Left ventricle myocardium inferior (tissue), 1 donor: ENCODE measurements around the gene SOX18. TPM values are rescaled to one million over a fixed set of nuclear protein-coding genes. Genes with fewer than 3 reads are reported as not detected.

Experiments
- DNase-seq: peaks from one replicate; pipeline ENCODE4 v3.0.0-alpha.2; 2020
- H3K27ac ChIP-seq: fragments of 200-600 bp; replicated peaks from 2 replicates; pipeline ENCODE4 v1.8.0; 2021
- H3K27me3 ChIP-seq: fragments of 200-600 bp; 2 replicates; pipeline ENCODE4 v1.8.0; 2021; ENCODE audit warnings: low read depth
- H3K36me3 ChIP-seq: fragments of 200-600 bp; 2 replicates; pipeline ENCODE4 v1.8.0; 2021
- H3K4me1 ChIP-seq: fragments of 200-600 bp; 2 replicates; pipeline ENCODE4 v1.8.0; 2021
- H3K4me3 ChIP-seq: fragments of 200-600 bp; 2 replicates; pipeline ENCODE4 v1.8.0; 2021; ENCODE audit warnings: mild to moderate bottlenecking, moderate library complexity
- H3K9me3 ChIP-seq: fragments of 200-600 bp; replicated peaks from 2 replicates; pipeline ENCODE4 v1.8.0; 2021
- intact Hi-C: fragments of 100-400 bp; cut with micrococcal nuclease; formaldehyde crosslinking; loops from one replicate; pipeline ENCODE4 v1.11.0; 2022
- total RNA-seq: library from RNA; stranded (reverse); fragmentation: NEBNext Ultra II Directional; extraction: Animal tissue kit (Norgen Biotek cat#: 25700); gene quantifications from one replicate; pipeline ENCODE4 v1.2.1, GENCODE V29; 2021
- TF ChIP-seq, protein P1 (sequence below): fragments of 200-600 bp; IDR thresholded peaks from 2 replicates; pipeline ENCODE4 v1.8.0; 2021; ENCODE audit warnings: antibody characterized with exemption, mild to moderate bottlenecking, borderline replicate concordance
- donor health status: DM: no; HTN: yes; CAD: no; lungs with severe emphysema.

The SOX18 gene
- total RNA-seq, 1 donor from 2014 or later, result 30.5 TPM

DNA sequence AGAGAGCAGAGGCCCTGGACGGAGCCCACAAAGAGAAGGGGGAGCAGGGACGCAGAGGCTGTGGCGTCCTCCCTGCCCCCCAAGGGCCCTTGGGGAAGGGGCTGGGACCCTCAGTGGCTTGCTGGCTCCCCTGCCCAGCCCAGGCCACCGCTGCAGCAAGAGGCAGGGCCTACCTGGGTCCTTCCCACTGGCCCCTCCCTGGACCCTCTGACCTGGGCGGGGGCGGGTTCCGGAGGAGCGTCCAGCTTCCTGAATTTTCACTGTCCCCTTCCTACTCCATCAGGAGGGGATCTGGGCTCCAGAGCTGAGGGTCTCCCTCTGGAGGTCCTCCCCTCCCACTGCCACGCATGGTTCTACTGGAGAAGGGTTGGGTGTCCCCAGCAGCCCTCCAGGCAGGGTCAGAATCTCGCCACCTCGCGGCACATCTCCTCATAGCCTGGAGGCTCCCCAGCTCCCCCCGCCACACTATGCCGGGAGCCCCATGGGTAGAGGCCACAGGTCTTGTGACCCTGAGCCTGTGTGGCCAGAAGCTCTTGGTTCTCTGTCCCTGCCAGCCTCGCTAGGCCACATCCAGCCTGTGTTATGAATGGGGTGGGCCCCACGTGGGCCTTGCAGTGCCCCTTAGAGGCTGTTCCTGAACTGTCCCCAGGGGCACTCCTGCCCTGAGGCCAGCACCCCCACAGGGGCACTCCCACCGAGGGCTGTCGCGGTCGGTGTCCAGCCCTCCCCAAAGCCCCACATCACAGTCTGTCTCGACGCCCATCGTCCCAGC is 1.0 kb upstream of the SOX18 start:
- H3K27me3 ChIP-seq, result peaks cover 94% of the 10 kb centered on the region

DNA sequence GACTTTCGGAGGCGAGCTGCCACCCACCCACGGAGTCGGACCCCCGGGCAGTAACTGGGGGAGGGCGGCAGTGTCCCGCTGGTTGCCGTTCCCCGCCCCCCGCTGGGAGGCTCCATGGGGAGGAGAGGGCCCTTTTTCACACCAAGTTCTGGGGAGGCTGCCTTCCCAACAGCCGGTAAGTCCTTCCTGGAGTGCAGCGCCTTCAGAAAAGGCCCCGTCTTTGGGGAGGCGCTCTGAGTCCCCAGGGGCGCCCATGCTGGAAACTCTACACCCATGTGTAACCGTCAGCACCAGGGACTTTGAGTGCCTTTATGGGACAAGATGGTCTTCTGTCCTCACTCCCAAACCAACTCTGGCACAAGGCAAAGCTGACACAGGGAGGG is 430 bp upstream of the SOX18 start:
- intact Hi-C loops, result no loop called here
- H3K27me3 ChIP-seq, result peaks cover 94% of the 10 kb centered on the region
- TF ChIP-seq, protein P1, sequence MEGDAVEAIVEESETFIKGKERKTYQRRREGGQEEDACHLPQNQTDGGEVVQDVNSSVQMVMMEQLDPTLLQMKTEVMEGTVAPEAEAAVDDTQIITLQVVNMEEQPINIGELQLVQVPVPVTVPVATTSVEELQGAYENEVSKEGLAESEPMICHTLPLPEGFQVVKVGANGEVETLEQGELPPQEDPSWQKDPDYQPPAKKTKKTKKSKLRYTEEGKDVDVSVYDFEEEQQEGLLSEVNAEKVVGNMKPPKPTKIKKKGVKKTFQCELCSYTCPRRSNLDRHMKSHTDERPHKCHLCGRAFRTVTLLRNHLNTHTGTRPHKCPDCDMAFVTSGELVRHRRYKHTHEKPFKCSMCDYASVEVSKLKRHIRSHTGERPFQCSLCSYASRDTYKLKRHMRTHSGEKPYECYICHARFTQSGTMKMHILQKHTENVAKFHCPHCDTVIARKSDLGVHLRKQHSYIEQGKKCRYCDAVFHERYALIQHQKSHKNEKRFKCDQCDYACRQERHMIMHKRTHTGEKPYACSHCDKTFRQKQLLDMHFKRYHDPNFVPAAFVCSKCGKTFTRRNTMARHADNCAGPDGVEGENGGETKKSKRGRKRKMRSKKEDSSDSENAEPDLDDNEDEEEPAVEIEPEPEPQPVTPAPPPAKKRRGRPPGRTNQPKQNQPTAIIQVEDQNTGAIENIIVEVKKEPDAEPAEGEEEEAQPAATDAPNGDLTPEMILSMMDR, result no peak

More for the DNA sequence above, 1.0 kb upstream of the SOX18 start:
- no peaks in the 10 kb centered on the region for H3K9me3 ChIP-seq
- no peak for DNase-seq
- H3K27ac ChIP-seq, result peak overlapping the region; percentile 95
- intact Hi-C loops, result no loop called here
- peaks cover 57% of the 10 kb centered on the region for H3K4me1 ChIP-seq
- peak overlapping the region; percentile 71 for H3K4me3 ChIP-seq
- H3K36me3 ChIP-seq, result peaks cover 19% of the 10 kb centered on the region
- TF ChIP-seq, protein P1, result peak; percentile 22

DNA sequence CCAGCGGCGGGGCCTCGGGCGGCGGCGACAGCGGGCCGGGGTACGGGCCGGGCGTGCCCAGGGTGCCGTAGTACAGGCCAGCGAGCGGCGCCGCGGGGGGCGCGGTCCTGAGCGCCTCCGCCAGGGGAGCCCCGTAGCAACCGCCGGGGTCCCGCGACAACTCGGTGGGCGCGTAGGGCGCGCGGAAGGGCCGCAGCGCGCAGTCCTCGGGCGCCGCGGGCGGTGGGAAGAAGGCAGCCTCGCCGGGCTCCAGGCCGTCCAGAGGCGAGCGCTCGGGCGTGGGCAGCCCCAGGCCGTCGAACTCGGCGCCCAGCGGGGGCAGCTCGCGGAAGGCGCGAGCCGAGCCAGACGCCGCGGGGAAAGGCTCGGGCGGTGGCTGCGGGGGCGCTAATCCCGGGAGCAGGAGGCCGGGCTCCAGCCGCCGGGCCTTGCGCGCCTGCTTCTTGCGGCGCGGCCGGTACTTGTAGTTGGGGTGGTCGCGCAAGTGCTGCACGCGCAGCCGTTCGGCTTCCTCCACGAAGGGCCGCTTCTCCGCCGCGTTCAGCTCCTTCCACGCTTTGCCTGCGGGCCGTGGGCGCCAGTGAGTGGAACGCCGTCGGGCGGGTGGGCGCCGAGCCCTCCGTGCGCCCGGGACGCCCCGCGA is 916 bp downstream of the SOX18 start:
- DNase-seq, result no peak
- peak overlapping the region; percentile 95 for H3K27ac ChIP-seq
- TF ChIP-seq, protein P1, result no peak
- H3K9me3 ChIP-seq, result no peaks in the 10 kb centered on the region
- peaks cover 94% of the 10 kb centered on the region for H3K27me3 ChIP-seq
- H3K36me3 ChIP-seq, result peaks cover 19% of the 10 kb centered on the region
- peaks cover 42% of the 10 kb centered on the region for H3K4me1 ChIP-seq
- intact Hi-C loops, result no loop called here
- H3K4me3 ChIP-seq, result peak overlapping the region; percentile 71

More for the DNA sequence above, 430 bp upstream of the SOX18 start:
- DNase-seq, result peak; percentile 47
- Histone ChIP-seq H3K4me1 (peaks cover 51% of the 10 kb centered on the region), H3K36me3 (peaks cover 19% of the 10 kb centered on the region), H3K4me3 (peak overlapping the region; percentile 71), H3K27ac (peak overlapping the region; percentile 95), H3K9me3 (no peaks in the 10 kb centered on the region)

DNA sequence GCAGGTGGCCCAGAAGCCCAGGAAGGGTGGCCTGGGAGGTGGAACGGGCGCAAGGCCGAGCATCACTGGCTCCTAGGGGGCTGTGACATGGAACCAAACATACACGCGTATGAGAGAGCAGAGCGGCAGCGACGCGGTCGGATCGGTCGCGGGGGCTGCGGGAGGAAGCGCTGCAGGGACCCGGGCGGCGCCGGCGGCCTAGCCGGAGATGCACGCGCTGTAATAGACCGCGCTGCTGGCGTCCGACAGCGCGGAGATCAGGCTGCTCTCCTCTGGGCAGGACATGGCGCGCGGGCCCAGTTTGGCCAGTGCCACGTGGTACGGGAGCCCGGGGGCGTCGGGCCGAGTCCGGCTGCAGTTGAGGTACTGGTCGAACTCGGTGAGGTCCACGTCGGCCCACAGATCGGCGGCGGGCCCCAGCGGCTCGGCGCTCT is 1.5 kb downstream of the SOX18 start:
- Histone ChIP-seq H3K27ac (peak overlapping the region; percentile 95), H3K27me3 (peaks cover 96% of the 10 kb centered on the region)

DNA sequence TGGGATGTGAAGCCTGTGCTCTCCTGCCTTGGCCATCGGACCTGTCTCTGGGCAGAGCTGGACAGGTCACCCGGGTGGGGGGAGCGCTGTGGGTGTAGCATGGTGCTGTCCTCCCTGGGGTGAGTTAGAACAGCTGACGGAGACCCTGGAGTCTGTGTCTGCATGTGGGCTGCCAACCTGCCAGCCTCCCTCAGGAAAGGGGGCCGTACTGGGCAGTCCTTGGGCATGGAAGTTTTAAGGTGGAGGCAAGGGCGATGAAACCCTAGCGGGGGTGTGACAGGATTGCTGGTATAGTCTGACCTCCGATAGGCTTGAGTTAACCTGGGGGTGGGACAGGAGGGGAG is 2.4 kb downstream of the SOX18 start:
- no peak for DNase-seq

More for the DNA sequence above, 1.5 kb downstream of the SOX18 start:
- peaks cover 37% of the 10 kb centered on the region for H3K4me1 ChIP-seq
- peak overlapping the region; percentile 71 for H3K4me3 ChIP-seq
- peaks cover 19% of the 10 kb centered on the region for H3K36me3 ChIP-seq
- DNase-seq, result no peak
- TF ChIP-seq, protein P1, result no peak
- intact Hi-C loops, result no loop called here
- no peaks in the 10 kb centered on the region for H3K9me3 ChIP-seq

More for the DNA sequence above, 2.4 kb downstream of the SOX18 start:
- TF ChIP-seq, protein P1, result no peak
- Histone ChIP-seq H3K36me3 (peaks cover 19% of the 10 kb centered on the region), H3K27ac (peak overlapping the region; percentile 95), H3K9me3 (no peaks in the 10 kb centered on the region), H3K4me1 (peaks cover 32% of the 10 kb centered on the region), H3K4me3 (peak overlapping the region; percentile 71), H3K27me3 (peaks cover 93% of the 10 kb centered on the region)
- intact Hi-C loops, result no loop called here
